CD4-positive, alpha-beta T cell treated with Interleukin-4 for 1 hour (primary cell): ENCODE data around the gene LRIG3.
"Not testable (repeated sequence)": the region's sequence is repeated elsewhere in the genome, so short reads cannot be mapped to it uniquely, and the experiment has no call there.

Experiments used
- DNase-seq, 2 donors: peaks; one replicate each; pipeline ENCODE4 v3.0.0-alpha.2; 2020 to 2022

The LRIG3 gene

GRCh38 chr12:58901664-58902063, 18.6 kb downstream of the LRIG3 start:
- DNase-seq: no peak

GRCh38 chr12:58897969-58898368, 22.3 kb downstream of the LRIG3 start:
- no peak for DNase-seq

GRCh38 chr12:58896278-58896677, 24.0 kb downstream of the LRIG3 start:
- DNase-seq: no peak

- no peak for DNase-seq
Observed at GRCh38 chr12:58895053-58895452, 25.3 kb downstream of the LRIG3 start.

- no peak for DNase-seq
Observed at GRCh38 chr12:58894040-58894439, 26.3 kb downstream of the LRIG3 start.

- peak in 1 of 2 donors; percentile 0 for DNase-seq
Observed at GRCh38 chr12:58893495-58893894, 26.8 kb downstream of the LRIG3 start.

- DNase-seq: no peak
Observed at GRCh38 chr12:58889557-58889956, 30.7 kb downstream of the LRIG3 start.

GRCh38 chr12:58888131-58888783, 32.0 kb downstream of the LRIG3 start:
- no peak for DNase-seq

- DNase-seq: no peak
Observed at GRCh38 chr12:58887068-58887467, 33.2 kb downstream of the LRIG3 start.

- DNase-seq: no peak
Observed at GRCh38 chr12:58886474-58886873, 33.8 kb downstream of the LRIG3 start.

GRCh38 chr12:58884916-58885315, 35.4 kb downstream of the LRIG3 start:
- DNase-seq: no peak

GRCh38 chr12:58883576-58884334, 36.5 kb downstream of the LRIG3 start:
- no peak for DNase-seq

GRCh38 chr12:58882826-58883225, 37.5 kb downstream of the LRIG3 start:
- no peak for DNase-seq

GRCh38 chr12:58881816-58882215, 38.5 kb downstream of the LRIG3 start:
- DNase-seq: no peak

- no peak for DNase-seq
Observed at GRCh38 chr12:58880639-58881038, 39.7 kb downstream of the LRIG3 start.

- no peak for DNase-seq
Observed at GRCh38 chr12:58877243-58877743, 43.0 kb downstream of the LRIG3 start.

- no peak for DNase-seq
Observed at GRCh38 chr12:58873496-58873895, 46.8 kb downstream of the LRIG3 start.

GRCh38 chr12:58871556-58871955, 48.7 kb downstream of the LRIG3 start:
- DNase-seq: no peak

GRCh38 chr12:58870595-58870994, 49.7 kb downstream of the LRIG3 start:
- DNase-seq: no peak

- DNase-seq: no peak
Observed at GRCh38 chr12:58860788-58861240, 59.5 kb downstream of the LRIG3 start.

GRCh38 chr12:58860056-58860787, 60.1 kb downstream of the LRIG3 start:
- no peak for DNase-seq

- no peak for DNase-seq
Observed at GRCh38 chr12:58858030-58858429, 62.3 kb downstream of the LRIG3 start.

- not testable (repeated sequence) for DNase-seq
Observed at GRCh38 chr12:58857206-58857605, 63.1 kb downstream of the LRIG3 start.

- DNase-seq: not testable (repeated sequence)
Observed at GRCh38 chr12:58855630-58856029, 64.7 kb downstream of the LRIG3 start.
